PC-3 (cell line): ENCODE data around the gene MYO19. TPM values are rescaled to one million over a fixed set of nuclear protein-coding genes. Genes with fewer than 3 reads are reported as not detected.

ENCODE experiments used
- ATAC-seq: fragments of 200-7000 bp; cut with Tn5 transposase; 2 replicates; pipeline ENCODE4 v1.9.1; 2020; ENCODE audit warnings: mild to moderate bottlenecking, moderate library complexity
- BruUV-seq: library from RNA; stranded (reverse); fragments of 400-500 nt; replicated peaks from 2 replicates; lab custom pipeline; 2021; lab: Mats Ljungman, UMichigan
- CTCF ChIA-PET: fragments of 300-600 bp; sonication (Branson Sonifier 250); formaldehyde crosslinking; loops from one replicate; lab custom pipeline; 2022; ENCODE audit warnings: antibody characterized with exemption; lab: Charles Lee
- POLR2A ChIA-PET: fragments of 300-600 bp; sonication (Branson Sonifier 250); formaldehyde crosslinking; loops from one replicate; lab custom pipeline; 2022; ENCODE audit warnings: antibody characterized with exemption; ENCODE audit not compliant: unreplicated experiment; lab: Charles Lee
- DNase-seq: peaks from one replicate; pipeline ENCODE4 v3.0.0-alpha.2; 2015
- H2AFZ ChIP-seq: fragments of 300-600 bp; sonication (generic); 2 replicates; pipeline ENCODE4 v1.6.0; 2016; ENCODE audit warnings: antibody characterized with exemption, low read length
- H3F3A ChIP-seq: fragments of 300-600 bp; sonication (generic); one replicate; pipeline ENCODE4 v1.6.0; 2017; ENCODE audit warnings: antibody characterized with exemption, low read length, control low read depth, mild to moderate bottlenecking; ENCODE audit not compliant: unreplicated experiment
- H3K27ac ChIP-seq: fragments of 300-600 bp; sonication (generic); 2 replicates; pipeline ENCODE4 v1.5.1; 2016; ENCODE audit warnings: mild to moderate bottlenecking, low read length
- H3K27me3 ChIP-seq: fragments of 300-600 bp; sonication (generic); 2 replicates; pipeline ENCODE4 v1.6.1; 2016; ENCODE audit warnings: low read length, mixed read lengths
- H3K36me3 ChIP-seq: fragments of 300-600 bp; sonication (generic); 2 replicates; pipeline ENCODE4 v1.6.1; 2016; ENCODE audit warnings: low read depth, mixed run types, low read length, mixed read lengths
- H3K4me1 ChIP-seq: fragments of 300-600 bp; sonication (generic); 2 replicates; pipeline ENCODE4 v1.5.1; 2016; ENCODE audit warnings: low read length; ENCODE audit not compliant: insufficient read depth
- H3K4me2 ChIP-seq: fragments of 300-600 bp; sonication (generic); 2 replicates; pipeline ENCODE4 v1.6.0; 2016; ENCODE audit warnings: low read length
- H3K4me3 ChIP-seq: fragments of 300-600 bp; sonication (generic); 2 replicates; pipeline ENCODE4 v1.5.1; 2016; ENCODE audit warnings: mild to moderate bottlenecking, low read length, mixed read lengths
- H3K79me2 ChIP-seq: fragments of 300-600 bp; sonication (generic); 2 replicates; pipeline ENCODE4 v1.6.1; 2017; ENCODE audit warnings: low read length, mixed read lengths
- H3K9ac ChIP-seq: fragments of 300-600 bp; sonication (generic); 2 replicates; pipeline ENCODE4 v1.6.0; 2016; ENCODE audit warnings: mild to moderate bottlenecking, low read length
- H3K9me2 ChIP-seq: fragments of 300-600 bp; sonication (generic); replicated peaks from 2 replicates; pipeline ENCODE4 v1.6.1; 2016; ENCODE audit warnings: mixed run types, low read length, mixed read lengths
- H3K9me3 ChIP-seq: fragments of 300-600 bp; sonication (generic); 2 replicates; pipeline ENCODE4 v1.6.1; 2016; ENCODE audit warnings: low read length, mixed read lengths
- H4K20me1 ChIP-seq: fragments of 300-600 bp; sonication (generic); 2 replicates; pipeline ENCODE4 v1.6.1; 2016; ENCODE audit warnings: low read length, mixed read lengths
- EZH2 ChIP-seq: fragments of 300-600 bp; sonication (generic); IDR thresholded peaks from one replicate; pipeline ENCODE4 v1.6.1; 2017; ENCODE audit warnings: antibody characterized with exemption, mild to moderate bottlenecking, low read length; ENCODE audit not compliant: unreplicated experiment
- EZH2phosphoT487 ChIP-seq: fragments of 300-600 bp; sonication (generic); IDR thresholded peaks from 2 replicates; pipeline ENCODE4 v1.6.1; 2018; ENCODE audit warnings: mild to moderate bottlenecking, antibody characterized with exemption, low read length, borderline replicate concordance
- intact Hi-C: fragments of 100-400 bp; cut with micrococcal nuclease; formaldehyde crosslinking; loops from 2 replicates; pipeline ENCODE4 v1.9.0; 2023
- total RNA-seq: library from RNA; depleted of rRNA; stranded (reverse); fragments of >200 nt; gene quantifications from 2 replicates; pipeline ENCODE4 v1.2.3, GENCODE V29; 2014
- TF ChIP-seq, protein P1 (sequence below): fragments of 300-600 bp; sonication (generic); conservative IDR thresholded peaks from 2 replicates; pipeline ENCODE4 v1.5.1; 2017; ENCODE audit warnings: antibody characterized with exemption, low read depth, mild to moderate bottlenecking, low read length

Gene MYO19
- total RNA-seq, 1 experiment from 2014 or later, result 143 TPM

DNA sequence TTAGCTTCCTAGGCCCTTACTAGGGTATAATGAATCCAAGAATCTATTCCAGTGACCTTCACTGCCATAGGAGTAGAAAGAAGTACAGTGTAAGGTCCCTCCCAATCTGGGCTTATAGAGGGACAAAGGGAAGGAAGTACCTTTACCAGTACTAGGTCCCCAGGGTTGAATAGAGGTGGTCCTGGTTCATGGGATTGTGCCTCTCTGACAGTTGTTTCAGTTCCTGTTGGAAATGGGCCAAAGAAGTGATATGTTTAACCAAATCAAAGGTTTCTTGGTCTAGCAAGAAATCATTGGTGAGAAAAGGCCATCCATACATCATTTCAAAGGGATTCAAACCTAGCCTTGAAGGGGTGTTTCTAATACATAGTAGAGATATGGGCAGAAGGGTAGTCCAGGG lies 64.2 kb downstream of the MYO19 start:
- Histone ChIP-seq H4K20me1 (no peaks in the 10 kb centered on the region), H3K9ac (no peak overlapping the region), H3K27ac (no peak overlapping the region), H3K4me2 (no peak overlapping the region), H3K9me2 (no peaks in the 10 kb centered on the region), H3K36me3 (no peaks in the 10 kb centered on the region), H3K4me1 (no peaks in the 10 kb centered on the region), H3K79me2 (no peaks in the 10 kb centered on the region), H3K9me3 (no peaks in the 10 kb centered on the region), H3K4me3 (no peak overlapping the region), H3K27me3 (peaks cover 33% of the 10 kb centered on the region), H2AFZ (no peak overlapping the region), H3F3A (no peaks in the 10 kb centered on the region)
- no peak for DNase-seq
- BruUV-seq, result no TSS peak
- intact Hi-C loops, result no loop called here
- TF ChIP-seq, protein P1, sequence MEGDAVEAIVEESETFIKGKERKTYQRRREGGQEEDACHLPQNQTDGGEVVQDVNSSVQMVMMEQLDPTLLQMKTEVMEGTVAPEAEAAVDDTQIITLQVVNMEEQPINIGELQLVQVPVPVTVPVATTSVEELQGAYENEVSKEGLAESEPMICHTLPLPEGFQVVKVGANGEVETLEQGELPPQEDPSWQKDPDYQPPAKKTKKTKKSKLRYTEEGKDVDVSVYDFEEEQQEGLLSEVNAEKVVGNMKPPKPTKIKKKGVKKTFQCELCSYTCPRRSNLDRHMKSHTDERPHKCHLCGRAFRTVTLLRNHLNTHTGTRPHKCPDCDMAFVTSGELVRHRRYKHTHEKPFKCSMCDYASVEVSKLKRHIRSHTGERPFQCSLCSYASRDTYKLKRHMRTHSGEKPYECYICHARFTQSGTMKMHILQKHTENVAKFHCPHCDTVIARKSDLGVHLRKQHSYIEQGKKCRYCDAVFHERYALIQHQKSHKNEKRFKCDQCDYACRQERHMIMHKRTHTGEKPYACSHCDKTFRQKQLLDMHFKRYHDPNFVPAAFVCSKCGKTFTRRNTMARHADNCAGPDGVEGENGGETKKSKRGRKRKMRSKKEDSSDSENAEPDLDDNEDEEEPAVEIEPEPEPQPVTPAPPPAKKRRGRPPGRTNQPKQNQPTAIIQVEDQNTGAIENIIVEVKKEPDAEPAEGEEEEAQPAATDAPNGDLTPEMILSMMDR, result no peak
- TF ChIP-seq EZH2 (no peak), EZH2phosphoT487 (no peak)
- ChIA-PET CTCF (no interaction called here), POLR2A (no interaction called here)
- ATAC-seq, result no peak

DNA sequence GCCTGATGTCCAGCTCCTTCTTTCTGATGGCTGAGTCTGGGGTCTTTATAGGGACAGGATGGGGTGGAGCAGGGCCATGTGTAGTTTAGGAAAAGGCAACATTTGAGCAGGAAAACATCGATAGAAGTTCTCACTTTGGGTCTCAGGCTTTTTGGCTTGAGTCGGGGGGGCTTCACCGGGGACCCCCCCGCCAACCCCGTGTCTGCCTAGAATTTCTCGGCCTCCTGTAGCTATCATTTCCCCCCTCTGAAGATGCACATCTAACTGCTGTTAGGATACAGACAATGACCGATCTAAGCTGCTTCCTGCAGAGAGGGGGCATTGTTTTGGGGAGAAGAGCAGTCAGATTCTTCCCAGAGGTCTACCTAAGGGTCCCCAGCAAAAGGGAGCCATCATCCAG lies 64.9 kb downstream of the MYO19 start:
- intact Hi-C loops, result no loop called here
- no peak overlapping the region for H3K27ac ChIP-seq
- H4K20me1 ChIP-seq, result no peaks in the 10 kb centered on the region
- H3K4me1 ChIP-seq, result no peaks in the 10 kb centered on the region
- no peak overlapping the region for H3K9ac ChIP-seq
- CTCF ChIA-PET, result no interaction called here
- ATAC-seq (no peak), DNase-seq (no peak)
- no TSS peak for BruUV-seq
- no peaks in the 10 kb centered on the region for H3K36me3 ChIP-seq
- TF ChIP-seq EZH2phosphoT487 (no peak), EZH2 (no peak)
- TF ChIP-seq, protein P1, result no peak
- no peak overlapping the region for H3K4me3 ChIP-seq
- H3K79me2 ChIP-seq, result no peaks in the 10 kb centered on the region
- H3K4me2 ChIP-seq, result no peak overlapping the region
- H3K27me3 ChIP-seq, result peaks cover 33% of the 10 kb centered on the region
- no peaks in the 10 kb centered on the region for H3F3A ChIP-seq
- no peaks in the 10 kb centered on the region for H3K9me2 ChIP-seq
- POLR2A ChIA-PET, result no interaction called here
- no peak overlapping the region for H2AFZ ChIP-seq
- H3K9me3 ChIP-seq, result no peaks in the 10 kb centered on the region

DNA sequence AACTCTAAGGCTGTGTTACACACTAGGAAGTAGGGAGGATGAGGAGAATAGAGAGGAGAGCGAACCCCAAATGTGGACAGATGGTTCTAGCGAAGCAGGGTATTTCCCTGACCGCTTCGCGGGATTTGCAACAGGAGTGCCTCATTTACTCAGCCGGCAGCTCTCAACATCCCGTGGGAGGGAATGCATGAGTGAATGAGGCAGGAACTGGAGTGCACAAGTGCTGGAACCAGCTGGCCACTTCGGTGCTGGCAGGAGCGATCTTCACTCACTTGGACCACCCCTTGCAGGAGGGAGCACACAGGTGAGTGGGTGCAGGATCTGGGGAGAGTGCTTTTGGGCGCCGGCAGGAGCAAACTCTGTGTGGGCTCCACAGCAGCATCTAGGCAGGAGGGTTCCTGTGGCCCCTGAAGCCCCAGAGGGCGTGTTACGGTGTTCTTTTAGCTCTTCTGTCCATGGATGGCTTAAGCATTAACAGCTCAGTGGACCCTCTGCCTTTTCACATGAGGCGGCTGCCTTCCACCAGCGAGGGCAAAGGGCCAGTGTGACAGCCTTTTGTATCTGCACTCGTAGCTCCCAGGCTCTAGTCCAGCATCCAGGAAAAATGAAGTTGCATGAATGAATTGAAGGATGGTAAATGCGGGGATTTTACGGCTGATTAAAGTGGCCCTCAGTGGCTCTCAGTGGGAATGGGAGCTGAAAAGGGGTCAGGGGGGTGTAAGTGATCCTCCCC lies 65.6 kb downstream of the MYO19 start:
- Histone ChIP-seq H3K4me2 (no peak overlapping the region), H3K4me3 (no peak overlapping the region), H3F3A (no peaks in the 10 kb centered on the region), H3K4me1 (no peaks in the 10 kb centered on the region), H3K79me2 (no peaks in the 10 kb centered on the region), H3K9me3 (no peaks in the 10 kb centered on the region), H2AFZ (no peak overlapping the region), H3K9me2 (no peaks in the 10 kb centered on the region), H3K36me3 (no peaks in the 10 kb centered on the region), H3K9ac (no peak overlapping the region), H3K27ac (no peak overlapping the region), H3K27me3 (peaks cover 33% of the 10 kb centered on the region), H4K20me1 (no peaks in the 10 kb centered on the region)
- TF ChIP-seq, protein P1, result no peak
- no peak for TF ChIP-seq EZH2phosphoT487
- TF ChIP-seq EZH2, result no peak
- ATAC-seq (no peak), DNase-seq (no peak)
- BruUV-seq, result no TSS peak
- ChIA-PET CTCF (no interaction called here), POLR2A (no interaction called here)
- intact Hi-C loops, result no loop called here
